Stimulated activated CD4-positive, alpha-beta T cell treated with anti-CD3 and anti-CD28 coated beads, TNF-alpha, amount 100 ng/mL, for 48 hours (primary cell): ENCODE data around the gene DLK2.
"Not testable (repeated sequence)": the region's sequence is repeated elsewhere in the genome, so short reads cannot be mapped to it uniquely, and the experiment has no call there.

Source experiments
- DNase-seq, 3 donors: peaks; one replicate each; pipeline ENCODE4 v3.0.0-alpha.2; 2020; ENCODE audit warnings: low read depth in 3 of 3

Gene DLK2

DNA sequence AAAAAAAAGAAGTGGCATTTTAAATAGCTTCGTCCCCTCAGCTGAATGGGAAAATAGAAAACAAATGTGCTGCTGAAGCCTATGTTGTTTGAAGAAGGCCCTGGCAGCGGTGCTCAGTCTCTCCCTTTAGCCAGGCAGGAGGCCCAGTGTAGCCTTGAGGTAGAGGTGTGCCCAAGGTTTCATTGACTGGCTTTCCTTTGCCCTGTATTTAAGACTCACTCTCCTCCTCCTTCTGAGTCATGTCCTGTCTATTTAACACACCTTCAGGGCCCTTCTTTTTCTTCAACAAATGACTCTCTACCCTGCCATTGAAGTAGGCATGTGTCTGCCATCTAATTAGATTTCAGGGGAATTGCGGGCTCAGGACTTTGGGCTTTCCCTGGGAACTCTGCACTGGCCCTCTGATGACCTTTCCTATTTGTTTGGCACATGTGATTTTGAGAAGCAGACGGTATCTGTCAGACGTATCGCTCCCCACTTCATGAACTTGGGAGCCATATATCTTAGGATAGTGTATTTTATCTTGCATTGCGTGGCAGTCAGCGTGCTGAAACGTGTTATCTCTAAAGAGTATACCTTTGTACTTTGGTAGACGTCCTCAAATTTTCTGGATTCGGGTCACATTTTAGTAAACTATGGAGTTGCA is 26.4 kb upstream of the DLK2 start:
- no peak for DNase-seq

DNA sequence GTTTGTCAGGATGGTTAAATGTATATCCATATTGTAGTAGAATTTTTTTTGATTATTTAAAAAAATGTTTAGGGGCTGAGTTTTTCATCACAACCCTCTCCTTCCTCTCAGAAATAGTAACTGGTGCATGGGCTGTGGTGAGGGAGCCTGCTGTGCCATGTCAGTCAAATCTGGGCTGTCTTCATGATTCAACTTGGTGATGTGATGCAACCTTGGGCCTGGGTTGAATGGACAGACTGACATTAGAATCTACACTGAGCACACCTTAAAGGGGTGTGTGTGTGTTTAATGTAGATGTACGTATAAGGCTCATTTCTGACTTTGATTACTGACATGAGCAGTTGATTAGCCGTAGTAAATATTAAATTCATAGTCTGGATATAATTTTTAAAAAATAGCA is 25.7 kb upstream of the DLK2 start:
- DNase-seq = peak in 1 of 3 donors; percentile 15

GRCh38 chr6:43478008-43478372 is 22.6 kb upstream of the DLK2 start:
- DNase-seq = no peak

- DNase-seq = peak; percentile 93 to 99 (median 93)
Measured at GRCh38 chr6:43477235-43478007, 22.1 kb upstream of the DLK2 start, which contains the start of gene TJAP1. TSS of gene TJAP1 (plus strand) at chr6:43477570. CDS start at chr6:43499002, 21,432 bp downstream.

- no peak for DNase-seq
Measured at GRCh38 chr6:43476746-43477145, 21.4 kb upstream of the DLK2 start.

DNA sequence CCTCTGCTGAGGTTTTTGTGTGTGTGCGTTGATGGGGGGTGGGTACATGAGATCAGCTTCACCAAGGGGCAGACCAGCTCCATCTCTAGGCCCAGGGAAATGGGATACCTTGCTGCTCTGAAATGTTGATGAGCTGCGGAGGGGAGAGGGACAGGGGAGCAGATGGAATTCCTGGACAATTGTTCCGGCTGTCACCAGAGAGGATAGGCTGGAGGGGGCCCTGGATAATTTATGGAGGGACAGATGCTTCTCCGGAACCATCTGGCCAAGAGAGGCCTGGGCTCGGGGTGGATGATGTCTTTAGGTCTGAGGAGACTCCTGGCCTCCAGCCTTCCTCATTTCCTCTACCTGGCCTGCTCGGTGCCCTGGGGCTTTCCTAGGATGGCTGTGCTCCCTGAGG is 20.2 kb upstream of the DLK2 start:
- DNase-seq = no peak

- DNase-seq = no peak
Measured at GRCh38 chr6:43472515-43472914, 17.2 kb upstream of the DLK2 start.

- DNase-seq = no peak
Measured at GRCh38 chr6:43471399-43471798, 16.1 kb upstream of the DLK2 start.

DNA sequence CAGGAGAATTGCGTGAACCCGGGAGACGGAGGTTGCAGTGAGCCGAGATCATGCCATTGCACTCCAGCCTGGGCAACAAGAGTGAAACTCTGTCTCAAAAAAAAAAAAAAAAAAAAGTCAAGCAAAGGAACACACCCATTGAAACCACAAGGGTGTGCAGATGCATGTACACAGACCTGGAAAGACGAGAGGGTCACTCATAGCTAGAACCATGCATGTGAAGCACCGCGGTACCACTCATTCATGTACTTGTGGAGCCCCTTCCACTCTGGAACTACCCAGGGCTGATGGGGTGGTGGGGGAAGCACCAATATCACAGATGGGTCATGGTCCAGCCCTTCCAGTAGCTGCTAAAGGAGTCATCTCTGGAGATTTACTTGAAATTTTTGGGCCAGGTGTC is 14.6 kb upstream of the DLK2 start:
- DNase-seq = no peak

GRCh38 chr6:43468748-43469681 is 13.7 kb upstream of the DLK2 start:
- no peak for DNase-seq

DNA sequence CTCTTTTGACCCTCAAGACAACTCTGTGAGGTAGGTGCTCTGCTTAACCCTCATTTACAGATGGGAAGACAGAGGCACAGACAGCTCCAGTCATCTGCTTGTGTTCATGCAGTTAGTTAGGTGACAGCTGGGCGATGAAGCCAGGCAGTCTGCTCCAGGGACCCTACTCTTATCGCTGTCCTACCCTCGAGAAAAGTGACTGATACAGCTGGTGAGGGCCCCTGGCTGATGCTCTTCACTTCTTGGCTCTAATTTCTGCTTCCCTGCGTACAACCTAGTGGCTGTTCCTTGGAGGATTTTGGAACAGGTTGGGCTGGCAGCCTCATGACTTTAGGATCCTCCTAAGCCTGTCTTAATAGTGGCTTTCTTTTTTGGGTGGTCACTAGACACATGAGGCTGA is 12.9 kb upstream of the DLK2 start:
- no peak for DNase-seq

GRCh38 chr6:43467752-43468151 is 12.4 kb upstream of the DLK2 start:
- no peak for DNase-seq

DNA sequence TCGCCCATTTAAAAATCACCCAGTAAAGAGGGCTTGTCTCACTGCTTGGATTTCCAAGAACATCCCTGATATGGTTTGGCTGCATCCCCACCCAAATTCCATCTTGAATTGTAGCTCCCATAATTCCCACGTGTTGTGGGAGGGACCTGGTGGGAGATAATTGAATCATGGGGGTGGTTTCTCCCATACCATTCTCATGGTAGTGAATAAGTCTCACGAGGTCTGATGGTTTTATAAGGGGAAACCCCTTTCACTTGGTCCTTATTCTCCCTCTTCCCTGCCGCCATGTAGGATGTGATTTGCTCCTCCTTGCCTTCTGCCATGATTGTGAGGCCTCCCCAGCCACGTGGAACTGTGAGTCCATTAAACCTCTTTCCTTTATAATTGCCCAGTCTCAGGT is 11.9 kb upstream of the DLK2 start:
- DNase-seq = not testable (repeated sequence)

GRCh38 chr6:43465948-43466347 is 10.6 kb upstream of the DLK2 start:
- no peak for DNase-seq

DNA sequence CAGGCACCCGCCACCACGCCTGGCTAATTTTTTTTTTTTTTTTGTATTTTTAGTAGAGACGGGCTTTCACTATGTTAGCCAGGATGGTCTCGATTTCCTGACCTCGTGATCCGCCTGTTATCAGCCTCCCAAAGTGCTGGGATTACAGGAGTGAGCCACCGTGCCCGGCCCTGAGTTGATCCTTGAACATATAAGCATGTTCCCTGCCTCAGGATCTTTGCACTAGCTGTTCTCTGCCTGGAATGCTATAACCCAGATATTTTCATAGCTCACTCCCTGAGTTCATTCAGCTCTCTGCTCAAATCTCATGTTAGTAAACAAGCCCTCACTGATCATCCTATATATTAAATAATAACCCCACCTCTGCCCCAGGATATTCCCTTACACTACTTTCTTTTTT is 9.0 kb upstream of the DLK2 start:
- no peak for DNase-seq

GRCh38 chr6:43461936-43462335 is 6.6 kb upstream of the DLK2 start:
- DNase-seq = no peak

GRCh38 chr6:43460032-43460431 is 4.7 kb upstream of the DLK2 start:
- DNase-seq = no peak

GRCh38 chr6:43459535-43459934 is 4.2 kb upstream of the DLK2 start:
- no peak for DNase-seq

GRCh38 chr6:43458154-43458553 is 2.8 kb upstream of the DLK2 start:
- not testable (repeated sequence) for DNase-seq

DNA sequence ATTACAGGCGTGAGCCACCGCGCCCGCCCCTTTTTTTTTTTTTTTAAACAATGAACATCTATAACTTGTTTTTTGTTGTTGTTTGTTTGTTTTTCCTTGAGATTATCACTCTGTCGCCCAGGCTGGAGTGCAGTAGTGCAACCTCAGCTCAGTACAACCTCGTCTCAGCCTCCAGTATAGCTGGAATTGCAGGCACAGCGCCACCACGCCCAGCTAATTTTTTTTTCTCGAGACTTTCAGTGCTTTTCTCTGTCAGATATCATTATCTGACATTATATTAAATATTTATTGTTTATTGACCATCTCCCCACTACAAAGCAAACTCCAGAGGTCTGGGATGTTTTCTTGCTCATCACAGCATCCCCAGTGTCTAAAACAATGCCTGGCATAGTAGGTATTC is 2.3 kb upstream of the DLK2 start:
- no peak for DNase-seq

DNA sequence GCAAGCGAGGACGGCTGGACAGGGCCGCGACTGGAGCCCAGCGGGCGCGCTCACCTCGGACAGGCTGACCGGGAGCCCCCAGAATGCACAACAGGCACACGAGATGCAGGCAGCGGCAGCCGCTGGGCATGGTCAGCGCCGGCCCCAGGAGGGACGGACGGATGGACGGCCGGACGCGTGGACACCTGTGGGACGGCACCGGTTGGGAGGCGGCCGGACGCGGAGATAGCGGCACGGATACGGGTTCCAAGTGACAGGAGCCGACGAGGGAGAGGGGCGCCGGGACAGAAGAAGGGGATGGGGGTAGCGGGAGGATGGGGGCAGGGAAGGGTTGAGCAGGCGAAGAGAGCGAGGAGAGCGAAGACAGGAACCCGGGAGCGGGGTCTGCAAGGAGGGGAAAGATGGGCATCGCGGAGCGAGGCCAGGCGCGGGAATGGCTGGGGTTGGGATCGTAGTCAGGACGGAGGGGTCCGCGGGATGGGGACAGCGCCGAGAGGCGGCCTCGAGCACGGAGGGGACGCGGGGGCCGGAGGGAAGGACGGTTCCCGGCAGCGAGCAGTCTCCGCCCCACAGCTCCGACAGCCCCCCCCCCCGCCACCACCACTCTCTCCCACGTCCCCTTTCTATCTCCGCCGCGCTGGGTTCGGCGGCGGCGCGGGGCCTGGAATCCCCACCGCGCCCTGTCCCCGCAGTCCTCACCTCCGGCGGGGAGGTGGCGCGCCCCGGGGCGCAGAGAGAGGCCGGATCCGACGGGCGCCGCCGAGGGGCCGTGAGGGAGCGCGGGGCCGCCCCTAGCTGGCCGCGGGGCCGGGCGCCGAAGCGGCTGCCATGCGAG is 435 bp downstream of the DLK2 start:
- peak in 1 of 3 donors; percentile 13 for DNase-seq
